Gastroesophageal sphincter (tissue), 3 donors: ENCODE data around the gene SLC38A7.

ENCODE experiments used
- CTCF ChIP-seq, 4 experiments: fragments of 200-600 bp in 2 of 4; fragments of 450-650 bp in 2 of 4; sonication (generic) in 1 of 4; IDR thresholded peaks; one replicate each; pipeline ENCODE4 v1.5.1; 2017 to 2019; ENCODE audit warnings: antibody characterized with exemption in 4 of 4, mild to moderate bottlenecking in 2 of 4, moderate library complexity in 2 of 4
- EP300 ChIP-seq: sonication (generic); formaldehyde crosslinking; IDR thresholded peaks from one replicate; pipeline ENCODE4 v1.6.1; 2017; ENCODE audit warnings: antibody characterized with exemption, mild to moderate bottlenecking
- POLR2A ChIP-seq, 2 donors: fragments of 450-650 bp; IDR thresholded peaks; one replicate each; pipeline ENCODE4 v1.6.1; 2017; ENCODE audit warnings: antibody characterized with exemption in 2 of 2, mild to moderate bottlenecking in 2 of 2, moderate library complexity in 1 of 2
- POLR2AphosphoS5 ChIP-seq: sonication (generic); formaldehyde crosslinking; IDR thresholded peaks from one replicate; pipeline ENCODE4 v1.6.1; 2017; ENCODE audit warnings: antibody characterized with exemption

- TF ChIP-seq EP300 (no peak), CTCF (IDR thresholded peaks at IDR 0.05) (no peak), POLR2A (IDR thresholded peaks at IDR 0.05) (no peak), POLR2AphosphoS5 (no peak)
These were observed 40.5 kb downstream of the SLC38A7 start for GRCh38 chr16:58644108-58644507.
